ENCODE data around the gene GPR34.

- TF ChIP-seq CTCF (IDR thresholded peaks at IDR 0.05) = no peak
- no peak for TF ChIP-seq EZH2 (IDR thresholded peaks at IDR 0.05; ENCODE audit: borderline replicate concordance, insufficient read depth, low read depth, low read length, poor library complexity, severe bottlenecking)
Measured at GRCh38 chrX:41689711-41690110, 938 bp downstream of the GPR34 start.

All from B cell (primary cell).